Measurements from ENCODE around the gene THRB. TPM values are rescaled to one million over a fixed set of nuclear protein-coding genes. Genes with fewer than 3 reads are reported as not detected.

Gene THRB
- total RNA-seq, 4 donors from 2014 or later: 3.7 to 11.3 (median 6.1) TPM

DNA sequence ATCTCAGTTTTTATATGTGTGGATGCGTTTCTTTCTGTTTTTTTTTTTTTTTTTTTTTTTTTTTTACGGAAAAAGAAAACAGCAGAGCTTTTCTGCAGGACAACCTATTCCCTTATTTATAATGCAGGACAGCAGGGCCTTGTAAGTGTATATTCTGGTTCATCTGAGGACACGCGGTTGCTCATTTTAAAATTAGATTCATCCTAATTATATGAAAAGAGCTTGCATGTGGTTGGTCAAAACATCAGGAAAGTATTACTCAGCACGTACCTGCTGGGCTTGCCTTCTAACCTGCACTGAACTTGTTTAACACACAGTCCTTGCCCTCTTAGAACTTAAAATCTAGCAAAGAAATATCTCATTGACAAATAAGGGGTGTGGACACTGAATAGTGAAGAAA, 13.5 kb downstream of the THRB start:
- WGBS, 2 donors: 79 to 90% methylated on average over 5 of the region's 5 CpGs
- no peak for DNase-seq
- Histone ChIP-seq H3K27me3 (no peaks in the 10 kb centered on the region), H3K9me3 (no peaks in the 10 kb centered on the region), H3K36me3 (no peaks in the 10 kb centered on the region), H3K4me3 (no peak overlapping the region), H3K4me1 (peaks cover 0 to 20% (median 0%) of the 10 kb centered on the region in 3 donors), H3K27ac (no peak overlapping the region)
- TF ChIP-seq CTCF (IDR thresholded peaks at IDR 0.05): no peak
- no peak for TF ChIP-seq POLR2A (IDR thresholded peaks at IDR 0.05)
- intact Hi-C loops (cut with DNase I): no loop called here

GRCh38 chr3:24480497-24480896, 14.2 kb downstream of the THRB start:
- no peaks in the 10 kb centered on the region for H3K9me3 ChIP-seq
- H3K27me3 ChIP-seq: no peaks in the 10 kb centered on the region
- TF ChIP-seq CTCF (IDR thresholded peaks at IDR 0.05) (no peak), POLR2A (IDR thresholded peaks at IDR 0.05) (no peak)
- no peak for DNase-seq
- H3K36me3 ChIP-seq: no peaks in the 10 kb centered on the region
- H3K4me1 ChIP-seq: peaks cover 0 to 20% (median 5%) of the 10 kb centered on the region in 3 donors
- intact Hi-C loops (cut with DNase I): no loop called here
- no peak overlapping the region for H3K27ac ChIP-seq
- no peak overlapping the region for H3K4me3 ChIP-seq

- H3K4me1 ChIP-seq: peaks cover 0 to 17% (median 5%) of the 10 kb centered on the region in 3 donors
- H3K9me3 ChIP-seq: no peaks in the 10 kb centered on the region
- H3K4me3 ChIP-seq: no peak overlapping the region
- H3K36me3 ChIP-seq: no peaks in the 10 kb centered on the region
- H3K27me3 ChIP-seq: no peaks in the 10 kb centered on the region
- TF ChIP-seq CTCF (IDR thresholded peaks at IDR 0.05) (no peak), POLR2A (IDR thresholded peaks at IDR 0.05) (no peak)
- DNase-seq: no peak
- intact Hi-C loops (cut with DNase I): no loop called here
- H3K27ac ChIP-seq: peak overlapping the region in 1 of 4 donors; percentile 18
Observed at GRCh38 chr3:24479816-24480215, 14.8 kb downstream of the THRB start.

GRCh38 chr3:24476871-24477656, 17.6 kb downstream of the THRB start:
- WGBS, 2 donors: 60 to 67% methylated on average over 3 of the region's 3 CpGs
- TF ChIP-seq CTCF (IDR thresholded peaks at IDR 0.05) (no peak), POLR2A (IDR thresholded peaks at IDR 0.05) (no peak)
- intact Hi-C loops (cut with DNase I): no loop called here
- Histone ChIP-seq H3K4me1 (peaks cover 0 to 27% (median 5%) of the 10 kb centered on the region in 3 donors), H3K27ac (no peak overlapping the region), H3K9me3 (no peaks in the 10 kb centered on the region), H3K36me3 (no peaks in the 10 kb centered on the region), H3K4me3 (no peak overlapping the region), H3K27me3 (no peaks in the 10 kb centered on the region)
- DNase-seq: no peak

GRCh38 chr3:24475925-24476324, 18.7 kb downstream of the THRB start:
- peaks cover 0 to 38% (median 5%) of the 10 kb centered on the region in 3 donors for H3K4me1 ChIP-seq
- WGBS, 2 donors: 38 to 40% methylated on average over 1 of the region's 1 CpG
- no peaks in the 10 kb centered on the region for H3K36me3 ChIP-seq
- H3K4me3 ChIP-seq: no peak overlapping the region
- intact Hi-C loops (cut with DNase I): no loop called here
- no peaks in the 10 kb centered on the region for H3K9me3 ChIP-seq
- no peak overlapping the region for H3K27ac ChIP-seq
- TF ChIP-seq POLR2A (IDR thresholded peaks at IDR 0.05) (no peak), CTCF (IDR thresholded peaks at IDR 0.05) (no peak)
- no peaks in the 10 kb centered on the region for H3K27me3 ChIP-seq
- DNase-seq: no peak

All from esophagus squamous epithelium (tissue), 5 donors.